Activated CD4-positive, alpha-beta T cell treated with anti-CD3 and anti-CD28 coated beads, Interleukin-10, Interleukin-2, amounts not matched to agents 100 ng/mL and 50 ng/mL, durations not matched to agents 16 hours and 8 hours (primary cell): ENCODE results near the gene TCERG1L.

Experiments used
- DNase-seq: peaks from one replicate; pipeline ENCODE4 v3.0.0-alpha.2; 2020

Gene TCERG1L

DNA sequence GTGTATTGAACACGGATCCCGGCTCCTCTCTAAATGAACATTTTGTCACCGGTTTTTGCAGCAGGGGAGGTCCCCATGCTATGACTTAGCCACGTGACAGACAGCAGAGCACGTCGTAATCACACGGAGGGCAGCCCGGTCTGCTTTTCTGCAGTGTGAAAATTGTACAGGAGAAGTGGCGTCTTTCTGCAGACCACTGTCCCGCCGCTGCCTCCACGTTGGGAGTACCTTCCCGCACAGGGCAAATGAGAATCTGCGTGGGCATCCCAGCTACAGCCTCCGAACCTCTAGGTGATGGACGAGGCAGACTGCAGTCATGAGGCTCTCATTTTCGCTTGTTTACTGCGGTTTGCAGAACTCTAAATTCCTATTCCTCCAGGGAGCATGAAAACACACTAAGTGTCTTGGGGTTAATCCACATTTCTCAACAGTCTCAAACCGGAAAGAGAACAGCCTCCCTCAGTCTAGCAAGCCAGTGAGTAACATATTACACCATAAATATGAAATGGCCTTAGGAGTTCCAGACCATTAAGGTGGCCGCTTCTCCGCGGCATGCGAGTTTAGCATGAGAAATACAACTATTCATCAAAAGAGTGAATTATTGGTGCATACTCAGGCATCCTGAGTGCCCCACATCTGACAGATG, 89.8 kb downstream of the TCERG1L start:
- DNase-seq, result no peak

DNA sequence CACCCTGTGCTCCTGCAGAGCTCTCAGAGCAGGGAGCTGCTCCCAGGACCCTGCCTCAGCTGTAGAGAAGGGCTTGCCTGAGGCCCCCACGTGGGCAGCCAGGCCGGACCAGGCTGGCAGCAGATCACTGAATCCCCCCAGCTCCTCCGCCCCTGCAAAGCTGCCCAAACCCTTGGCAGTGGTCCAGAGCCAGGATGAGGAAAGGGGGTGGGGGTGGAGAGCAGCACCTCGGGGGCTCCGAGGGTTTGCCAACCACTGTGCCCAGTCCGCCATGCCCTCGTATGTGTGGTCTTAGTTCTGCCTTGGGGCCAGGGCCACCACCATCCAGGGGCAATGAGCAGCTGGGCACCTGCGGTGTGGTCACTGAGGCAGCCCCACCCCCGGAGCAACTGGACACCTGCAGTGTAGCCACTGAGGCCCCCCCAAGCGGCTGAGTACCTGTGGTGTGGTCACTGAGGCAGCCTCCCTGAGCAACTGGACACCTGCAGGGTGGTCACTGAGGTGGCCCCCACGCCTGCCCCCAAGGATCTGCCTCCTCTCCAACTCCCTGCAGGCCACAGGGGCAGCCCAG, 90.8 kb downstream of the TCERG1L start:
- DNase-seq, result no peak

DNA sequence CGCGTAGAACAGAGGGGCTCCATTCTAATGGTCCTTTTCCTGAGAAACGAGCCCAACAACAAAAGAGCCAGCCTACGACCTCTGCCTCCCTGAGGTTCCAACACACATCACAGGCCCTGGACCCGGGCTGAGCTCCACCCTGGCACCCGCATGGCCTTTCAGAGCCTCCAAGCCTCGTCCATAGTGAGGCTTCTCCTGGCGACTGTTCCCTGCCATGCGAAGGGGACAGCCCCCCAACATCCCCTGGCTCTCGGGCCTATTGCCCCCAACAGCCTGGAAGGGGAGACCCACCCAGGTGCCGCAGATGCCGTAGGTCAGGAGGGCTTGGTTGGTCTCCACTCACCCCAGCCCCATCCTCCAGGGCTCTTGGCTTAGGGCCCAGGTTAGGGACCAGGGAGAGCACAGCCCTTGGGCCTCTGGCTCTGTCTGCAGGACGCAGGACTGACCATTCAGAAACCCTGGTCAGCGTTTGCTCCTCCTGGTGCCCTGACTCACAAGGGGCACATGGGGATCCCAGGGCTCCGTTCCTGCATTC, 91.5 kb downstream of the TCERG1L start:
- no peak for DNase-seq

GRCh38 chr10:131219584-131219886, 92.0 kb downstream of the TCERG1L start:
- DNase-seq, result no peak

- DNase-seq, result no peak
These were observed 92.5 kb downstream of the TCERG1L start for GRCh38 chr10:131218811-131219583.

- DNase-seq, result no peak
These were observed 94.8 kb downstream of the TCERG1L start for GRCh38 chr10:131216681-131217230.

- DNase-seq, result no peak
These were observed 95.7 kb downstream of the TCERG1L start for GRCh38 chr10:131215776-131216175.

DNA sequence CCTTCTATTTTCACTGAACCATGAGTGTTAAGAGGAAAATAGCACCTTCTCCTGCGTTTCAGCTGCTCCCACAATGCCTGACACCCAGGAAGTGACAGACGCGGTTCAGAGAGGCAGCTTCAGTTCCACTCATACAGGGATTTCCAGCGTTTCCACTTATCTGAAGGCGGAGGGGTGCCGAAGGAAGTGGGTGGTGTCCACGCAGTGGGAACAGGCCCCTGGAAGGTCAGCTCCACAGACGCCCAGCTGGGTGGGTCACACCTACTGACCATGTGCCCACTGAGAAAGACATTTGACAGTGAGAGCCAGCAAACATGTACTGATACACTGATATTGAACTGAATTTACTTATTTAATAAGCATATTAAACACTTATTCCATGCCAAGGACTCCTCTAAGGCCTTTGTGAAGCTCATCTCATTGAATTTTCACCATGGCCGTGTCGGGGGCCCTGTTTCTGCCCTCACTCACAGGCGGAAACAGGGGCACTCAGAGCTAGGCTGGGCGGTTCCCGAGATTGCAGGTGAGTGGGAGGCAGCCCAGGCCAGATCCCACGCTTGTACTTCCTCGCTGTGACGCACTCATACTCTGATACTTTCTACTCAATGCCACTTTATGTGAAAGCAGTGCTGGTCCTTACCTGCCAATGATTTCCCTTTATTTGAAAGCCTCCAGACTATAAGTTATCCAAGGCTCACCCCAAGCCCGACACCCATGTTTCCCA, 96.8 kb downstream of the TCERG1L start:
- DNase-seq, result no peak

- DNase-seq, result no peak
These were observed 97.6 kb downstream of the TCERG1L start for GRCh38 chr10:131213741-131214505.

- no peak for DNase-seq
These were observed 98.7 kb downstream of the TCERG1L start for GRCh38 chr10:131212763-131213325.

DNA sequence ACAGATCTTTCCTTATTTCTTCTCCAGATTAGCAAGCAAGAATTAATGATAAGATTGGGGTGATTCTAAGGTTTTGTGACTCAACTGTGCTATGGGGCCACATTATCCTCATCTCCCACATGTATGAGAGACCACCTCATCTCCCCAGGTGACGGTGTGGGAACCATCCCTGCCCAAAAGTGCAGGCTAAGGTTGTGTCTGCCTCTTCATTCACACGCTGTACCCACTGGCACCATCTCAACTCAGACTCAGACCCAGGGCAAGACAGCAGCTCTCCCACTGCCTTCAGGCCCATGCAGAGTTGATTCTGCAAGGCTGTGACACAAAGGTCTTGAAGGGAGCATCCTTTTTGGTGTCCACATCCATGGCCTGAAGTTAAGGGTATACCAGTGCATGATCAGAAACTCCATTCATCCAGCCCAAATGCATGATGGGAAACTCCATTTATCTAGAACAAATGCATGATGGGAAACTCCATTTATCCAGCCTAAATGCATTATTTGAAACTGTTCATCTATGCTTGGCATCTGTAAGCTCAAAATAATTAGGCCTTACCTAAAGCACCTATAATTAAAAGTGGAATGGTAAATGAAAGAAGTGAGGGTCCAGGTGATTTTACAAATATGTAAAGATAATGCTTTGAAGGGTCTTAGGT, 99.4 kb downstream of the TCERG1L start:
- DNase-seq, result no peak

GRCh38 chr10:131211559-131211958, 100.0 kb downstream of the TCERG1L start:
- DNase-seq, result no peak

GRCh38 chr10:131211146-131211545, 100.4 kb downstream of the TCERG1L start:
- DNase-seq, result no peak

DNA sequence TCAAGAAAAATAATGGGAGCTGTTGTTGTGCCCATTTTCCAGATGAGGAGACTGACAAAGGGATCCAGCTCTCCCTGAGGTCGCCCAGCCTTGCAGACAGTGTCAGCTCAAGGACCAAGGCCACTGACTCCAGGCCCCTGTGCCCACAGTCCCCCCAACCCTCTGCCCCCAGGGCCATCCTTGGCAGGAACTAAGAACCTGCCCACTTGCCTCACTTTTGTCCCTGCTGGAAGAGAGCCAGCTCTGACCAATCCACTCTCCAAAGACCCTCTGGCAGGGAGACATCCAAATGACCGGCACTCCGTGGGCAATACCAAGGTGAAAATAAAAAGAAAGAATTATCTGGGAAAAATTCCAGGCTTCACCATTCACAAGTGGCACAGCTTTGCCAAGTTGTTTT, 101.3 kb downstream of the TCERG1L start:
- DNase-seq, result no peak

DNA sequence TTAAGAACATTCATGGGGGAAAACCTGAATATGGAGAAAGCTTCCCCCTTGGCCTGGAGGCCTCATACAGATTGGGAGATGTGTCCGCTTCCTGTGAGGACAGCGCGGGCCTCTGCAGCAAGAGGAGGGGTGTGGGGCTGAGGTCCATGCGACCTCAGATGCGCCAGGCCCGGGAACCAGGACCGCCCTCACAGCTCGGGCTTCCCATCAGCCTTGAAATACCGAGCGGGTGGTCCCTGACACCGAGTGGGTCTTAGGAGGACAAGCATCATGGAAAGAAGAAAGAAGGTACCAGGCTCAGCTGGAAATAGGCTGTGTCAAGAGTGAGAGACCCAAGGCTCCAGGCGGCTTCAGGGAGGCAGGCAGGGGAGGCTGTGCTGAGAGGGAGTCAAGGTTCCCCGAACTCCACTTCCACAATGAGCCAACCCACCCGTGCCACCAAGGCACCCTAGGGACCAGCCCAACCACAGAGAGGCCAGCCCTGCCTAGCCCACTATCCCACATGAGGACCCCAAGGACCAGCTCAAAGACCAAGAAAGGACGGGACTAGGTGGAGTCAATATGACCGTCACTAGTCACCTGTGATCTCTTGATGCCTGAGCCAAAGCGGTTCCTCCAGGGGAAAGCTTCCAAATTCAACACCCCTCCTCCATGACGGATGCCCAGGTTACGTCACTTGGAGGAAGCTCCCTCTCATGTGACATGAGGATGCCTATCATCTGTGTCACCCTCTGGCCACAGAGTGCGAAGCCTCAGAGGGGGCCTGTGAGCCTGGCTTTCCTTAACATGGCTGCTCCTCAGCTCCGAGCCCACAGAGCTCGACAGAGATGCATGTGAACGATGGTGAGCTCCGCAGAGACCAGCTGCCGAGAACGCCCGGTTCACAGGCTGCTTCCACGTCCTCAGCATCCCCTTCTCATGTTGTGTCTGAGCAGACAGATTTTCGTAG, 103.7 kb downstream of the TCERG1L start:
- DNase-seq, result no peak

- no peak for DNase-seq
These were observed 104.3 kb downstream of the TCERG1L start for GRCh38 chr10:131207176-131207575.

DNA sequence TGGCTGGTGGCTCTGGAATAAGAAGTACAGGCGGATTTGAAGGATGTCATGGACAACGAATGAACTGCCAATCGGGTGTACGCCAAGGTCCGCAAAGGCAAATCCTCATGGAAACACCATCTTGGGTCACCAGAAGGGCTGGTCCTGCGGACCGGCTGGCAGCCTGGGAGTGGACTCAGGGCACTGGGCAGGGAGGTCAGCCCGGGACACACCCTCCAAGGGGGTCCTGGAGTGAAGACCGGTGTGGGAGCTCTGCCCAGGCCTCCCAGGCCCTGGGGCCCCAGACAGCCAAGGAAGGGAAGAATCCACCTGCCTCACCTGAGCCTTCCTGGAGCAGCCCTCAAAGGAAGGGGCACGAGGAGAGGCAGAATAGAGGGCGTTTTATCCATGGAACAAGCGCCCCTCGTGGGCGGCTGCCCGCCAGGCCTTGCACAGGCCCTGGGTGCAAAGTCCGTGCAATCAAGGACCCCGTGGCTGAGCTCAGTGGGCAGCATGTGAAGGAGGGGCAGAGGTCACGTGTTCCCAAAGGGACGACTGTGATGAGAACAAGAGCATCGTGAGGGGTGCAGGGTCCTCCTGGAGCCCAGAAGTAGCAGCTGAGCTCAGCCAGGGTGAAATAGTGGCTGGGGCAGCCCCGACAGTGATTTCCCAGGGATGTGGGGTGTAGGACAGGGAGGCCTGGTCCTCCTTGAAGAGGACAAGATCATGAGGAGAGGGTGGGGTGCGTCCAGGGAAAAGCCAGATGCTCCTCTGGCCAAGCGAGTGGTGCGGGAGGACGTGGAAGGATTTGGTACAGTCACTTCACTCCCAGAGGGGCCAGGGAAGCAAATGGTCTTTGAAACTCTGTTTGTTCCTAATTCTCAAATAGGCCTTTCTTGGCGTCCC, 105.2 kb downstream of the TCERG1L start:
- no peak for DNase-seq

DNA sequence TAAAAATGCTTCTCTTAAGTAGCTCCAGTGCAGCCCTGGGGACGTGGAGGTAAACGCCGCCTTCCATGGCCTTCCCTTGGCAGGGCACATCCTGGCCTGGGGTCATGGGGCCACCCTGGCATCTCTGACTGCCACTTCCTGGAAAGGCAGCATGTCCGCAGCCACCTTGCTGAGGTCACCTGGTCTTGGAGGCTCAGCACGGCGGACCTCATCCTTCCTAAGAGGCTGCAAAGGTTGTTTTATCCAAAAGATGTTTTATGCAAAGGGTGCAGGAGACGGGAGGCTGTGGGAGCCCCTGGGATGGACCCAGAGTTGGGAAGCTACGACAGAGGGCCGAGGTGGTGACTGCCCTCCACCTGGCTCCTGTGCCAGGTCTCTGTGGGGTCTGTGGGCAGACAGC, 106.0 kb downstream of the TCERG1L start:
- no peak for DNase-seq
